Measurements from ENCODE around the gene ZCCHC12.

ZCCHC12 gene

DNA sequence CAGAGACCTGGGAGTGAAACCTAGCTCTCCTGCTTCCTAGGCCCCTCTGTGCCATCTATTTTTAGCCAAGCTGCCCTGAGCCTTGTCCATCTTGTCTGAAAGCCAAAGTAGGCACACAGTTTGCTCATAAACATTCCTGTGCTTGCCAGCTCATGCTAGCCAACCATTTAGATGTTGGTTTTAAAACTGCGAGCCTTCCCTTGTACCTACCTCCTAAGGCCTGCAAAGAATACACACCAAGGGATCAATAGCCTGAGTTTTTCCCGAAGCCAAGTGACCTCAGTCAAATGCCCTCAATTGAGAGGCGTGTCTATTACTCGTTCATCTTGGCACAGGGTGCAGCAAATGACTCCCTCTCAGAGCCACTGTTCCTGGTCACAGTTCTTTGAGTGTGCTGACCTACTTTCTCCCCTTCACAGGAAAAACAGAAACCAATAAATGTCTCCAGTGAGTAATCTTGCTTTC is 48.5 kb downstream of the ZCCHC12 start:
- DNase-seq (ENCODE audit: low spot score), result no peak
